GM19467 (cell line): Measurements from ENCODE around the gene MICAL3.
"Not testable (repeated sequence)": the region's sequence is repeated elsewhere in the genome, so short reads cannot be mapped to it uniquely, and the experiment has no call there.

ENCODE experiments used
- ATAC-seq: cut with Tn5 transposase; IDR thresholded peaks from one replicate; pipeline ENCODE4 v1.9.1; 2021; ENCODE audit warnings: mild to moderate bottlenecking, moderate library complexity; ENCODE audit not compliant: unreplicated experiment

Gene MICAL3

DNA sequence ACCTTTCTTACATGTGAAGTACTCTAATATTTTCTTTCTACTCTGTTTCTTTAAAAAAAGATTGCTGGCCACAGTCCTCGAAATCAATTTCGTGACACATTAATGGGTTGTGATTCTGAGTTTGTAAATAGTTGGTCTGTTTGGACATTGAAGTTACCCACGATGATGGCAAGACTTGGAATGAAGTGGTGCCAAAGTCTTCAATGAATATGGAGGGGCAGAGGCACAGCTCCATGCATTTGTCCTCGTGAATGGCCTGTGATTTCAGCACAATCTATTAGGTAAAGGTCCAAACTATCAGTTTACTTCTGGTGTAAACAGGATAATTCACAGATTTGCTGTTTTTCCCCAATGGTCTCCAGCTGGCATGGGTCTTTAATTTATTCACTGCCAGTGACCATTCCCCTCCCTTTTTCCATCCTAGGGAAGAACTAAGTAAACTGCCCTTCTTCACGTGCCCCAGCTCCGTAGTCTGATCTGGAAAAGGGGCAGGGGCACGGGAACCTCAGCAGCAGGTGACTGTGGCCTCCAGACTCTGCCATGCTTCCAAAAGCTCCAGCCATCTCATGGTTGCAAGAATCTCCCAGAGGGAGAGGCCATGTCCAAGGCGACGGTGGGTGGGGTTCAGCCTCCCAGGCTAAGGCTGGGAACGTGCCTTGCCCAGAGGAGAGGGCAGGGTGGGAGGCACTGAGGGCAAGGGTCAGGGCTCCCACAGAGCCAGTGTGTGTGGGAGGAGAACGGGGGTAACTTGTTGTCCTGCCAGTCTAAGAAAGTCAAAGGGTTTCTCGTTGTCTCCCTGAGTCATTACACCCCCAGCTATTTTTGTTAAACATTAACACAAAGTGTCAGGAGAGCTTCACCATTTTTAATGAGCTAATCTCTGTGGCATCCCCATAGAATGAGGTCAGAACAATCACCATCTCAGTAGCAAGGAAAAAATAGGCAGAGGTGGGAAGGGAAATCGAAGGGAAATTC, 36.6 kb upstream of the MICAL3 start:
- no peak for ATAC-seq

DNA sequence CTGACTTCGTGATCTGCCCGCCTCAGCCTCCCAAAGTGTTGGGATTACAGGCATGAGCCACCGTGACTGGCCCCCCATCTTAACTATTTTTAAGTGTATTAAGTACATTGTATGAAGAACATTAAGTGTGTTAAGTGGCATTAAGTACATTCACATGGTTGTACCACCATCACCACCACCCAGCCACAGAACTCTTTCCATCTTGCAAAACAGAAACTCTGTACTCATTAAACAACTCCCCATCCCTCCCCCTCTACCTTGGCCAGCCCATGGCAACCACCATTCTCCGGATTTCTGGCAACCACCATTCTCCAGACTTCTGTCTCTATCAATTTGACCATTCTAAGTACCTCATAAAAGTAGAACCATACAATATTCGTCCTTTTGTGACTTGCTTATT, 35.6 kb upstream of the MICAL3 start:
- ATAC-seq, result no peak

DNA sequence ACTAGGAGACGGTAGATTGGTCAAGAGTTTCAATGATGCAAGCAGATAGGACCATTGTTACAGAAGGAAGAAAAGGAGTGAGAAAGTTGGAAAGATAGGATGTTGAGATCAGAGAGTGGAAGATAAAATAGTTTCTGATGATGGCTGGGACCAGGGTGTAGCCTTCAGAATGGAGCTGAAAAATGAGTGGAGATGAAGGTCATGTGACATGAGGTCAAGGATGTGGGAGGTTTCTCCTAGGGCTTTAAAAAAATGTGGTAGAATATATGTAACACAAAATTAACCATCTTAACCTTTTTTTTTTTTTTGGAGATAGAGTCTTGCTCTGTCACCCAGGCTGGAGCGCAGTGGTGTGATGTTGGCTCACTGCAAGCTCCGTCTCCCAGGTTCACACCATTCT, 35.1 kb upstream of the MICAL3 start:
- ATAC-seq, result no peak

- ATAC-seq, result no peak
Measured at GRCh38 chr22:18059094-18059417, 34.7 kb upstream of the MICAL3 start.

- ATAC-seq, result no peak
Measured at GRCh38 chr22:18058371-18059093, 34.2 kb upstream of the MICAL3 start.

DNA sequence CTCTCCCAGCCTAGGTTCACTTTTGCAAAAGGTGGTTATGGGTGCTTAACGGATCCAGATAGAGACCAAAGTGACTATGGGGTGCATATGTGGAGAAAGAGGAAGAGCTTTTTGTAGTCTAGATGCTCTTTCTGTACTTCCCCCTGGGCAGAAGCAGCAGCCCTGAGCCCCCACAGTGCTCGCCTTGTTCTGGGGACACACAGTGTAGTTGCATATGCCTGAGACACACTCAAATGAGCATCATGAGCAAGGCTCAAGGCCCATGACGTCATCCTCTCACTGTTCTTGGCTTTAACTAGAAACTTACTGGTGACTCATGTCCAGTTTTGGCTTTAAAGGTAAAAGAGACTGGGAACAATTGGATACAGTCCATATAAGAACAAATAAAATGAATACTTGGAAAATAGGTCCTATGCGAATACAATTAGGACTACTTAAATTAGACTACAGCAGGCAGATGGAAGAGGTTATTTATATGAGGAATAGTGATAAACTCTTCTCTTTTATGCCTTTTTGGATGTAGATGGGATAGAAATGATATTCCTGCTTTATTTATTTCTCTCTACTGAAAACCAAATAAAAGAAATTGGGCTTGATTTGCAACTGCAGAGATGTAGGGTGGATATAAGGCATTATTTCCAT, 33.3 kb upstream of the MICAL3 start:
- ATAC-seq, result no peak

- peak; percentile 48 for ATAC-seq
Measured at GRCh38 chr22:18056807-18057474, 32.6 kb upstream of the MICAL3 start.

GRCh38 chr22:18056161-18056666, 31.9 kb upstream of the MICAL3 start:
- no peak for ATAC-seq

- ATAC-seq, result no peak
Measured at GRCh38 chr22:18055619-18056160, 31.3 kb upstream of the MICAL3 start.

- not testable (repeated sequence) for ATAC-seq
Measured at GRCh38 chr22:18053216-18053946, 29.0 kb upstream of the MICAL3 start.

- ATAC-seq, result not testable (repeated sequence)
Measured at GRCh38 chr22:18051113-18051512, 26.8 kb upstream of the MICAL3 start.

GRCh38 chr22:18050065-18050464, 25.7 kb upstream of the MICAL3 start:
- ATAC-seq, result no peak

DNA sequence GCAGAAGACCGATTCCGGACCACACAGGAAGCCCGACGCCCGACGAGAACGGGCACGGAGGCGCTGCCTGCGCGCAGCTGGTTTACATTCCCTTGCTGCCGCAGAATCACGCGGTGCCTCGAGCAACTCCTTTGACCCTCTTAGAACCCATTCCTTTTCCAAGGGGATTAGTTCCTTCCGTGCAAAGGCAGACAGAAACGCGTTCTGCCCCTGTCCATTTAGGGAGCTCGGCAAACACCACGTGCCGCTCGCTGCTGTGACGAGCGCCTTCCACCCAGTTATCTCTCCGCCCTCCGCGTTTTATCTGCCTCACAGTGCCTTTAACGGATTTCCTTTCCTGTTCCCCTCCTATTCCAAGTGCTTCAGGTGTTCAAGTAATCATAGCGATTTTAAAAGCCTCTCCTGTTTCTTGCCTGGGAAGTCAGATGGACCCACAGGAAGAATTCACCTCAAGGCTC, 24.1 kb upstream of the MICAL3 start:
- ATAC-seq, result no peak

GRCh38 chr22:18048041-18048440, 23.7 kb upstream of the MICAL3 start:
- no peak for ATAC-seq

DNA sequence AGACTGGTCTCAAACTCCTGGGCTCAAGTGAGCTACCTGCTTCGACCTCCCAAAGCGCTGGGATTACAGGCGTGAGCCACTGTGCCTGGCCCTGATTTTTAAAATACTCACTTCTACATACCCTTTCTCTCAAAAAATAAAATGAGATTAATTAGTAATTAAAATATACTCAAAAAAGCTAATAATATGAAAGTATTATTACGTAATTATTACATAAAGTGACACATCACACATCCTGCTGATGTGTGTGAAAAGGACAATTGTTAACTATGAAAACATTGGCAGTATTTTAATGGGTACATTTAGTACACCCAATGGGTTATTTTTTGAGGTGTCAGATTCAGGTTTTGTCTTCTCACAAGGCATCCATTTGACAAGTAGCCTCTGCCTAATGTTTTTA, 21.4 kb upstream of the MICAL3 start:
- no peak for ATAC-seq

- no peak for ATAC-seq
Measured at GRCh38 chr22:18044548-18045271, 20.3 kb upstream of the MICAL3 start.

- ATAC-seq, result no peak
Measured at GRCh38 chr22:18042685-18043084, 18.3 kb upstream of the MICAL3 start.

DNA sequence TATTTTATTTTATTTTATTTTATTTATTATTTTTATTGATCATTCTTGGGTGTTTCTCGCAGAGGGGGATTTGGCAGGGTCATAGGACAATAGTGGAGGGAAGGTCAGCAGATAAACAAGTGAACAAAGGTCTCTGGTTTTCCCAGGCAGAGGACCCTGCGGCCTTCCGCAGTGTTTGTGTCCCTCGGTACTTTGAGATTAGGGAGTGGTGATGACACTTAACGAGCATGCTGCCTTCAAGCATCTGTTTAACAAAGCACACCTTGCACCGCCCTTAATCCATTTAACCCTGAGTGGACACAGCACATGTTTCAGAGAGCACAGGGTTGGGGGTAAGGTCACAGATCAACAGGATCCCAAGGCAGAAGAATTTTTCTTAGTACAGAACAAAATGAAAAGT, 16.5 kb upstream of the MICAL3 start:
- not testable (repeated sequence) for ATAC-seq

DNA sequence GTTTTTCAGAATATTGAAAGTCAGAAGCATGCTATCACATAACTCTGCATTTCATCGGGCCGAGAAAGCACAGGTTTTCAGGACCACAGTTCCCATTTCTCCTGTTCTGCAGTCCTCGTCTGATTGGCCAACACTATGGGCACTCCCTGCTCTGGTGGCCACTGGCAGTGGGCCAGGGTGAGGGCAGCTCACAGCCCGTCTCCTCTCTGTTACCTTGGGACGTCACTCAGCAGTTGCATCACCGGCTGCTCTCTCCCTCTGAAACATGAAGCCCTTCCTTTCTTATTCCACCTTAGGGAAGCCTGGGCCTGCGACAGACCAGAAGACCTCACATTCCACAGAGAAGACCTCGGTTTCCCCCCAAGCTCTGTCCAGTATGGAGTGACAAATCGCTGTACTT, 11.4 kb upstream of the MICAL3 start:
- ATAC-seq, result no peak
